H9 (cell line): Measurements from ENCODE around the gene ACTC1. TPM values are rescaled to one million over a fixed set of nuclear protein-coding genes. Genes with fewer than 3 reads are reported as not detected.

ENCODE experiments used
- DNase-seq: peaks from one replicate; pipeline ENCODE4 v3.0.0-alpha.2; 2017
- H2AFZ ChIP-seq: one replicate; pipeline ENCODE4 v1.6.1; 2013; ENCODE audit warnings: mild to moderate bottlenecking, low read length, control low read depth, moderate library complexity
- H2AK5ac ChIP-seq: 2 replicates; pipeline ENCODE4 v1.6.1; 2013; ENCODE audit warnings: low read length, control low read depth, mixed read lengths; ENCODE audit not compliant: insufficient read length
- H2BK120ac ChIP-seq: one replicate; pipeline ENCODE4 v1.6.1; 2013; ENCODE audit warnings: low read depth, mild to moderate bottlenecking, low read length, control low read depth, inconsistent platforms; ENCODE audit not compliant: poor library complexity, severe bottlenecking
- H2BK12ac ChIP-seq: 2 replicates; pipeline ENCODE4 v1.6.1; 2013; ENCODE audit warnings: low read length, control low read depth, mixed read lengths, low read depth; ENCODE audit not compliant: insufficient read length
- H2BK15ac ChIP-seq: 2 replicates; pipeline ENCODE4 v1.6.1; 2013; ENCODE audit warnings: low read depth, low read length, control low read depth
- H2BK20ac ChIP-seq: one replicate; pipeline ENCODE4 v1.6.1; 2013; ENCODE audit warnings: low read depth, mild to moderate bottlenecking, low read length, control low read depth, inconsistent platforms; ENCODE audit not compliant: poor library complexity, severe bottlenecking
- H2BK5ac ChIP-seq: 2 replicates; pipeline ENCODE4 v1.6.1; 2013; ENCODE audit warnings: low read length, control low read depth, mixed read lengths; ENCODE audit not compliant: insufficient read length
- H3K14ac ChIP-seq: 2 replicates; pipeline ENCODE4 v1.6.1; 2013; ENCODE audit warnings: low read length, control low read depth; ENCODE audit not compliant: insufficient read depth
- H3K18ac ChIP-seq: 2 replicates; pipeline ENCODE4 v1.6.1; 2013; ENCODE audit warnings: low read depth, mild to moderate bottlenecking, mixed read lengths, low read length, control low read depth; ENCODE audit not compliant: insufficient read length
- H3K23ac ChIP-seq: 2 replicates; pipeline ENCODE4 v1.6.1; 2013; ENCODE audit warnings: low read length, control low read depth, mixed read lengths, low read depth; ENCODE audit not compliant: insufficient read length
- H3K23me2 ChIP-seq: 2 replicates; pipeline ENCODE4 v1.6.1; 2013; ENCODE audit warnings: low read depth, mild to moderate bottlenecking, mixed read lengths, low read length, control low read depth; ENCODE audit not compliant: insufficient read length, poor library complexity, severe bottlenecking
- H3K27ac ChIP-seq: 2 replicates; pipeline ENCODE4 v1.5.1; 2013; ENCODE audit warnings: low read length, control low read depth, mixed read lengths, low read depth; ENCODE audit not compliant: insufficient read length
- H3K27me3 ChIP-seq: 2 replicates; pipeline ENCODE4 v1.6.1; 2013; ENCODE audit warnings: low read length, control low read depth, inconsistent platforms; ENCODE audit not compliant: insufficient read depth
- H3K4ac ChIP-seq: 2 replicates; pipeline ENCODE4 v1.6.1; 2013; ENCODE audit warnings: low read depth, mild to moderate bottlenecking, control low read depth, inconsistent platforms, low read length, moderate library complexity
- H3K4me1 ChIP-seq: 2 replicates; pipeline ENCODE4 v1.6.1; 2013; ENCODE audit warnings: low read length, control low read depth, inconsistent platforms; ENCODE audit not compliant: insufficient read depth
- H3K4me2 ChIP-seq: 2 replicates; pipeline ENCODE4 v1.6.1; 2013; ENCODE audit warnings: low read length, control low read depth, mixed read lengths; ENCODE audit not compliant: insufficient read length, insufficient read depth
- H3K56ac ChIP-seq: 2 replicates; pipeline ENCODE4 v1.6.1; 2013; ENCODE audit warnings: low read depth, mild to moderate bottlenecking, mixed read lengths, low read length, control low read depth; ENCODE audit not compliant: insufficient read length
- H3K79me1 ChIP-seq: 2 replicates; pipeline ENCODE4 v1.6.1; 2013; ENCODE audit warnings: low read depth, mild to moderate bottlenecking, moderate library complexity, low read length, control low read depth, inconsistent platforms; ENCODE audit not compliant: insufficient read depth, poor library complexity, severe bottlenecking
- H3K79me2 ChIP-seq: 2 replicates; pipeline ENCODE4 v1.6.1; 2013; ENCODE audit warnings: low read length, control low read depth, inconsistent platforms; ENCODE audit not compliant: insufficient read depth
- H3K9ac ChIP-seq: 2 replicates; pipeline ENCODE4 v1.6.1; 2013; ENCODE audit warnings: low read length, control low read depth, mixed read lengths; ENCODE audit not compliant: insufficient read length; ENCODE audit errors: extremely low read depth
- H3K9me3 ChIP-seq: one replicate; pipeline ENCODE4 v1.6.1; 2013; ENCODE audit warnings: low read depth, low read length, inconsistent platforms; ENCODE audit not compliant: control insufficient read depth
- H3T11ph ChIP-seq: one replicate; pipeline ENCODE4 v1.6.1; 2013; ENCODE audit warnings: mild to moderate bottlenecking, low read length, control low read depth, inconsistent platforms
- H4K20me1 ChIP-seq: one replicate; pipeline ENCODE4 v1.6.1; 2013; ENCODE audit not compliant: control insufficient read depth, insufficient read length, insufficient read depth
- H4K5ac ChIP-seq: 2 replicates; pipeline ENCODE4 v1.6.1; 2013; ENCODE audit warnings: low read depth, mild to moderate bottlenecking, mixed read lengths, low read length, control low read depth; ENCODE audit not compliant: insufficient read length
- H4K8ac ChIP-seq: replicated peaks from 2 replicates; pipeline ENCODE4 v1.6.1; 2013; ENCODE audit warnings: low read length, control low read depth, mixed read lengths, low read depth; ENCODE audit not compliant: insufficient read length
- H4K91ac ChIP-seq: 2 replicates; pipeline ENCODE4 v1.6.1; 2013; ENCODE audit warnings: low read depth, mild to moderate bottlenecking, moderate library complexity, mixed read lengths, low read length, control low read depth; ENCODE audit not compliant: insufficient read length
- H3K27ac Mint-ChIP-seq, 3 experiments: 2 replicates in 2 of 3; 3 replicates in 1 of 3; pipeline ENCODE4 v1.8.0; 2020 to 2021; ENCODE audit warnings: mixed read lengths in 3 of 3, mild to moderate bottlenecking in 1 of 3, moderate library complexity in 1 of 3
- H3K27me3 Mint-ChIP-seq: 2 replicates; pipeline ENCODE4 v1.8.0; 2021; ENCODE audit warnings: low read depth, mild to moderate bottlenecking, moderate library complexity, mixed read lengths
- H3K36me3 Mint-ChIP-seq, 3 experiments: 2 replicates in 2 of 3; 3 replicates in 1 of 3; pipeline ENCODE4 v1.8.0; 2020 to 2021; ENCODE audit warnings: low read depth in 3 of 3, mixed read lengths in 3 of 3; ENCODE audit not compliant: insufficient read depth in 1 of 3
- H3K4me1 Mint-ChIP-seq, 2 experiments: 2 replicates each; pipeline ENCODE4 v1.8.0; 2020; ENCODE audit warnings: mixed read lengths in 2 of 2
- H3K4me3 Mint-ChIP-seq, 2 experiments: 2 replicates in 1 of 2; 3 replicates in 1 of 2; pipeline ENCODE4 v1.8.0; 2020 to 2021; ENCODE audit warnings: mild to moderate bottlenecking in 2 of 2, mixed read lengths in 2 of 2, moderate library complexity in 1 of 2
- H3K9me3 Mint-ChIP-seq, 2 experiments: 2 replicates in 1 of 2; 3 replicates in 1 of 2; pipeline ENCODE4 v1.8.0; 2020; ENCODE audit warnings: mild to moderate bottlenecking in 2 of 2, mixed read lengths in 2 of 2, moderate library complexity in 1 of 2
- WGBS: extraction: QIAGEN DNeasy Blood & Tissue Kit; methylation state at CpG from one replicate; pipeline ENCODE4 v1.1.7; 2013; ENCODE audit warnings: missing lambda C conversion rate, low lambda C conversion rate, mixed read lengths; ENCODE audit not compliant: insufficient read length; ENCODE audit errors: extremely low coverage; 5-methylcytosine and 5-hydroxymethylcytosine counted together
- total RNA-seq: library from RNA; stranded (reverse); gene quantifications from 2 replicates; pipeline ENCODE4 v1.2.1, GENCODE V29; 2021
- TF ChIP-seq, protein P1 (sequence below): fragments of 200-600 bp; sonication (generic); conservative IDR thresholded peaks from 3 replicates; pipeline ENCODE4 v1.8.0; 2021; ENCODE audit warnings: antibody characterized with exemption, mild to moderate bottlenecking

Gene ACTC1
- total RNA-seq, 1 experiment from 2014 or later, result 52.2 TPM

DNA sequence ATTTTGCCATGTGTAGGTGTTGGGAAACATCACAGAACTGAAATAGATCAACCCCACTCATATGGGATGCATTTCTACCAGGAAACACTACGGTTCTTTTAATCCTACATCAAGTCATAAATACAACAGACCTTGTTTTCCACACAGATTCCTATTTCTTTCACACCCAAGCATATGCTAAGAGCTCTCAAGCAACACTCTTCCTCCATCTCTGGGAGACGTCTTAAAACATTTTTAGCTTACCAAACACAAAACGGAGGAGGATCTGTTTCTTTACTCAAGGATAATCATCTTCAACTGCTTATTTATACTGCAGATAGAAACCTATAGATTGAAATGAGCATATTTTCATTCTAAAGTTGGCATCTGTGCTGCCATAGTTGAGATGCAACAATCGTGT lies 45.7 kb downstream of the ACTC1 start:
- H4K20me1 ChIP-seq, result no peaks in the 10 kb centered on the region
- Mint-ChIP-seq H3K4me1 (peaks cover 3 to 7% of the 10 kb centered on the region in 2 experiments), H3K27ac (no peak overlapping the region), H3K4me3 (no peak overlapping the region), H3K9me3 (no peaks in the 10 kb centered on the region), H3K36me3 (no peaks in the 10 kb centered on the region), H3K27me3 (peaks cover 41% of the 10 kb centered on the region)
- H3K4me1 ChIP-seq, result no peaks in the 10 kb centered on the region
- no peak overlapping the region for H2AFZ ChIP-seq
- H3K23ac ChIP-seq, result no peak overlapping the region
- H3K23me2 ChIP-seq, result peaks cover 7% of the 10 kb centered on the region
- H3K9ac ChIP-seq, result no peak overlapping the region
- H4K5ac ChIP-seq, result no peak overlapping the region
- H3K4ac ChIP-seq, result no peak overlapping the region
- no peak overlapping the region for H3K18ac ChIP-seq
- no peaks in the 10 kb centered on the region for H3K79me2 ChIP-seq
- peaks cover 4% of the 10 kb centered on the region; the same call in 1 of the 2 replicates for H3K27me3 ChIP-seq
- no peak overlapping the region for H3T11ph ChIP-seq
- no peak overlapping the region for H2BK12ac ChIP-seq
- H3K4me2 ChIP-seq, result no peak overlapping the region
- no peak overlapping the region for H4K91ac ChIP-seq
- no peak overlapping the region for H2AK5ac ChIP-seq
- H3K56ac ChIP-seq, result no peak overlapping the region
- no peak overlapping the region for H2BK20ac ChIP-seq
- H2BK120ac ChIP-seq, result no peak overlapping the region
- no CpG with 5 or more reads among the region's 4 CpGs for WGBS
- no peak overlapping the region for H4K8ac ChIP-seq
- TF ChIP-seq, protein P1, sequence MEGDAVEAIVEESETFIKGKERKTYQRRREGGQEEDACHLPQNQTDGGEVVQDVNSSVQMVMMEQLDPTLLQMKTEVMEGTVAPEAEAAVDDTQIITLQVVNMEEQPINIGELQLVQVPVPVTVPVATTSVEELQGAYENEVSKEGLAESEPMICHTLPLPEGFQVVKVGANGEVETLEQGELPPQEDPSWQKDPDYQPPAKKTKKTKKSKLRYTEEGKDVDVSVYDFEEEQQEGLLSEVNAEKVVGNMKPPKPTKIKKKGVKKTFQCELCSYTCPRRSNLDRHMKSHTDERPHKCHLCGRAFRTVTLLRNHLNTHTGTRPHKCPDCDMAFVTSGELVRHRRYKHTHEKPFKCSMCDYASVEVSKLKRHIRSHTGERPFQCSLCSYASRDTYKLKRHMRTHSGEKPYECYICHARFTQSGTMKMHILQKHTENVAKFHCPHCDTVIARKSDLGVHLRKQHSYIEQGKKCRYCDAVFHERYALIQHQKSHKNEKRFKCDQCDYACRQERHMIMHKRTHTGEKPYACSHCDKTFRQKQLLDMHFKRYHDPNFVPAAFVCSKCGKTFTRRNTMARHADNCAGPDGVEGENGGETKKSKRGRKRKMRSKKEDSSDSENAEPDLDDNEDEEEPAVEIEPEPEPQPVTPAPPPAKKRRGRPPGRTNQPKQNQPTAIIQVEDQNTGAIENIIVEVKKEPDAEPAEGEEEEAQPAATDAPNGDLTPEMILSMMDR, result no peak
- no peak for DNase-seq
- no peaks in the 10 kb centered on the region for H3K79me1 ChIP-seq
- no peaks in the 10 kb centered on the region for H3K9me3 ChIP-seq
- H3K27ac ChIP-seq, result no peak overlapping the region
- H2BK15ac ChIP-seq, result no peak overlapping the region
- no peak overlapping the region for H2BK5ac ChIP-seq
- no peak overlapping the region for H3K14ac ChIP-seq

Other genes with a start within 250 kb of the ACTC1 start
- gene GOLGA8B, start 211.9 kb downstream of the ACTC1 start, total RNA-seq, result 37.1 and 42.1 TPM in 2 replicates
- gene GJD2, start 40.6 kb downstream of the ACTC1 start, total RNA-seq, result 0.15 TPM in 1 of 2 replicates, not detected in the other
- 54.4 and 58.5 TPM in 2 replicates for gene AQR, start 174.2 kb upstream of the ACTC1 start, total RNA-seq
- 108 and 111 TPM in 2 replicates for gene ZNF770, start 192.7 kb upstream of the ACTC1 start, total RNA-seq